ENCODE results near the gene SLC9C2.
"Not testable (repeated sequence)": the region's sequence is repeated elsewhere in the genome, so short reads cannot be mapped to it uniquely, and the experiment has no call there.

The SLC9C2 gene

GRCh38 chr1:173474097-173474779 lies 128.6 kb downstream of the SLC9C2 start:
- H3K4me3 Mint-ChIP-seq: no peak overlapping the region
- H3K4me1 Mint-ChIP-seq: peaks cover 47% of the 10 kb centered on the region
- H3K27ac Mint-ChIP-seq: peak overlapping the region; percentile 55
- no peaks in the 10 kb centered on the region for H3K27me3 Mint-ChIP-seq
- peaks cover 18% of the 10 kb centered on the region for H3K36me3 Mint-ChIP-seq
- H3K9me3 Mint-ChIP-seq: peaks cover 6% of the 10 kb centered on the region

- peaks cover 42% of the 10 kb centered on the region for H3K4me1 Mint-ChIP-seq
- H3K4me3 Mint-ChIP-seq: no peak overlapping the region
- H3K36me3 Mint-ChIP-seq: peaks cover 19% of the 10 kb centered on the region
- peaks cover 6% of the 10 kb centered on the region for H3K9me3 Mint-ChIP-seq
- no peak overlapping the region for H3K27ac Mint-ChIP-seq
- no peaks in the 10 kb centered on the region for H3K27me3 Mint-ChIP-seq
Observed at GRCh38 chr1:173473599-173474011, 129.3 kb downstream of the SLC9C2 start.

GRCh38 chr1:173470608-173471007 lies 132.3 kb downstream of the SLC9C2 start:
- Mint-ChIP-seq H3K4me1 (peaks cover 33% of the 10 kb centered on the region), H3K36me3 (peaks cover 31% of the 10 kb centered on the region)

DNA sequence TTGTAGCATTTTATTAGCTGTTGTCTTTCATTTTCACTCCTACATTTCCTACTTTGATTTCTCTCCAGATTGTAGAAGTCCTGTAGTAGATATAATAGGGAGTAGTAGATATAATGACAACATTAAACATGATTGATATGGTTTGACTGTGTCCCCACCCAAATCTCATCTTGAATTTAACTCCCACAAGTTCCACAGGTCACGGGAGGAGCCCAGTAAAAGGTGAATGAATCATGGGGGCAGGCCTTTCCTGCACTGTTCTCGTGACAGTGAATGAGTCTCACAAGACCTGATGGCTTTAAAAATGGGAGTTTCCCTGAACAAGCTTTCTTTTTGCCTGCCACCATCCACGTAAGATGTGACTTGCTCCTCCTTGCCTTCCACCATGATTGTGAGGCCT lies 133.2 kb downstream of the SLC9C2 start:
- H3K27ac Mint-ChIP-seq: no peak overlapping the region

More at GRCh38 chr1:173470608-173471007, 132.3 kb downstream of the SLC9C2 start:
- Mint-ChIP-seq H3K27me3 (no peaks in the 10 kb centered on the region), H3K4me3 (no peak overlapping the region), H3K27ac (no peak overlapping the region), H3K9me3 (peaks cover 13% of the 10 kb centered on the region)

GRCh38 chr1:173467426-173467825 lies 135.4 kb downstream of the SLC9C2 start:
- Mint-ChIP-seq H3K4me3 (no peak overlapping the region), H3K9me3 (peaks cover 24% of the 10 kb centered on the region), H3K4me1 (peaks cover 34% of the 10 kb centered on the region), H3K36me3 (peaks cover 37% of the 10 kb centered on the region), H3K27me3 (no peaks in the 10 kb centered on the region), H3K27ac (no peak overlapping the region)

More for the DNA sequence above, 133.2 kb downstream of the SLC9C2 start:
- Mint-ChIP-seq H3K4me1 (peaks cover 32% of the 10 kb centered on the region), H3K4me3 (no peak overlapping the region), H3K36me3 (peaks cover 31% of the 10 kb centered on the region), H3K9me3 (peaks cover 13% of the 10 kb centered on the region), H3K27me3 (no peaks in the 10 kb centered on the region)

DNA sequence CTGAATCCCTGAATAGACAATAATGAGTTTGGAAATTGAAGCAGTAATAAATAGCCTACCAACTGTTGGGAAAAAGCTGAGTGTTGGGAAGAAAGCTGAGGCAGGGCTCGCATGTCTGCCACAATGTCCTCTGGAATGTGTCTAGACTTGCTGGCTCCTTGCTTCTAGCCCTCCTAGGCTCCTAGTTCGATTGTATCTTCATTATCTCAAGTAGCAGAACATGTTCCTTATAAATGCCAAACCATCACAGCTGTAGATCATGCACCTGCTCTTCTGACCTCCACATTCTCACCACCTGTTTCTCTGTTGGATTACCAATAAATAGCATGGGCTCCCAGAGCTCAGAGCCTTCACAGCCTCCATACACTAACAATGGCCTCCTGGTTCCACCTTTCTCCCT lies 138.7 kb downstream of the SLC9C2 start:
- H3K36me3 Mint-ChIP-seq: peaks cover 35% of the 10 kb centered on the region
- not testable (repeated sequence) for H3K4me3 Mint-ChIP-seq, H3K27ac Mint-ChIP-seq, H3K27me3 Mint-ChIP-seq
- peaks cover 39% of the 10 kb centered on the region for H3K4me1 Mint-ChIP-seq
- H3K9me3 Mint-ChIP-seq: peaks cover 18% of the 10 kb centered on the region

GRCh38 chr1:173462666-173463065 lies 140.2 kb downstream of the SLC9C2 start:
- H3K36me3 Mint-ChIP-seq: peaks cover 32% of the 10 kb centered on the region
- H3K4me3 Mint-ChIP-seq, H3K27me3 Mint-ChIP-seq, H3K27ac Mint-ChIP-seq: not testable (repeated sequence)
- peaks cover 18% of the 10 kb centered on the region for H3K9me3 Mint-ChIP-seq
- peaks cover 39% of the 10 kb centered on the region for H3K4me1 Mint-ChIP-seq

GRCh38 chr1:173459885-173460284 lies 143.0 kb downstream of the SLC9C2 start:
- Mint-ChIP-seq H3K27ac (no peak overlapping the region), H3K27me3 (no peaks in the 10 kb centered on the region), H3K4me3 (no peak overlapping the region), H3K4me1 (peaks cover 38% of the 10 kb centered on the region), H3K36me3 (peaks cover 38% of the 10 kb centered on the region), H3K9me3 (peaks cover 12% of the 10 kb centered on the region)

GRCh38 chr1:173454966-173455524 lies 147.8 kb downstream of the SLC9C2 start:
- Mint-ChIP-seq H3K4me3 (no peak overlapping the region), H3K36me3 (peaks cover 24% of the 10 kb centered on the region), H3K27ac (no peak overlapping the region), H3K27me3 (no peaks in the 10 kb centered on the region), H3K9me3 (no peaks in the 10 kb centered on the region), H3K4me1 (peaks cover 31% of the 10 kb centered on the region)

GRCh38 chr1:173453982-173454381 lies 148.9 kb downstream of the SLC9C2 start:
- Mint-ChIP-seq H3K27me3 (no peaks in the 10 kb centered on the region), H3K36me3 (peaks cover 28% of the 10 kb centered on the region), H3K4me1 (peaks cover 26% of the 10 kb centered on the region), H3K9me3 (no peaks in the 10 kb centered on the region), H3K27ac (no peak overlapping the region), H3K4me3 (no peak overlapping the region)

DNA sequence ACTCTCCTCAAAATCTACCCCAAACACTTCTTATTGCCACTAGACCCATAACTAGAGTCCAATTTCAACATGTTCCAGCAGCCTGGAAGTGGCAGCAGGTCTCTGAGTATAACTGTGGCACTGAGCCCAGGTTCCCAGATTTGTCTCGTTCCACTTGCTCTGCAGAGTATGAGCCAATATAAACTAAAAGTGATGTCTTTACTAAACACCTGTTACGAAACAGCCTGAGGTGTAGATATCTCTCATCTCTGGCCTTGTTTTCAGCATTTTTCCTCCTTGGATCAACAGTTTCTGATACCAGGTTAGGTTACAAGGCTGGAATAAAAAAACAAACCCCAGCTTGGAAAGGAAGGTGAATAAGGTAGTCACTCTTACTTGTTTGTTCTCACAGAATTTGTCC lies 150.9 kb downstream of the SLC9C2 start:
- no peak overlapping the region for H3K27ac Mint-ChIP-seq
- no peaks in the 10 kb centered on the region for H3K27me3 Mint-ChIP-seq
- peaks cover 26% of the 10 kb centered on the region for H3K4me1 Mint-ChIP-seq
- peaks cover 5% of the 10 kb centered on the region for H3K9me3 Mint-ChIP-seq
- peaks cover 41% of the 10 kb centered on the region for H3K36me3 Mint-ChIP-seq
- H3K4me3 Mint-ChIP-seq: no peak overlapping the region
